H9 (cell line): Measurements from ENCODE around the gene MYO7B. TPM values are rescaled to one million over a fixed set of nuclear protein-coding genes. Genes with fewer than 3 reads are reported as not detected.

Experiments
- DNase-seq: peaks from one replicate; pipeline ENCODE4 v3.0.0-alpha.2; 2017
- H2AFZ ChIP-seq: one replicate; pipeline ENCODE4 v1.6.1; 2013; ENCODE audit warnings: mild to moderate bottlenecking, low read length, control low read depth, moderate library complexity
- H2AK5ac ChIP-seq: 2 replicates; pipeline ENCODE4 v1.6.1; 2013; ENCODE audit warnings: low read length, control low read depth, mixed read lengths; ENCODE audit not compliant: insufficient read length
- H2BK120ac ChIP-seq: one replicate; pipeline ENCODE4 v1.6.1; 2013; ENCODE audit warnings: low read depth, mild to moderate bottlenecking, low read length, control low read depth, inconsistent platforms; ENCODE audit not compliant: poor library complexity, severe bottlenecking
- H2BK12ac ChIP-seq: 2 replicates; pipeline ENCODE4 v1.6.1; 2013; ENCODE audit warnings: low read length, control low read depth, mixed read lengths, low read depth; ENCODE audit not compliant: insufficient read length
- H2BK15ac ChIP-seq: 2 replicates; pipeline ENCODE4 v1.6.1; 2013; ENCODE audit warnings: low read depth, low read length, control low read depth
- H2BK20ac ChIP-seq: one replicate; pipeline ENCODE4 v1.6.1; 2013; ENCODE audit warnings: low read depth, mild to moderate bottlenecking, low read length, control low read depth, inconsistent platforms; ENCODE audit not compliant: poor library complexity, severe bottlenecking
- H2BK5ac ChIP-seq: 2 replicates; pipeline ENCODE4 v1.6.1; 2013; ENCODE audit warnings: low read length, control low read depth, mixed read lengths; ENCODE audit not compliant: insufficient read length
- H3K14ac ChIP-seq: 2 replicates; pipeline ENCODE4 v1.6.1; 2013; ENCODE audit warnings: low read length, control low read depth; ENCODE audit not compliant: insufficient read depth
- H3K18ac ChIP-seq: 2 replicates; pipeline ENCODE4 v1.6.1; 2013; ENCODE audit warnings: low read depth, mild to moderate bottlenecking, mixed read lengths, low read length, control low read depth; ENCODE audit not compliant: insufficient read length
- H3K23ac ChIP-seq: 2 replicates; pipeline ENCODE4 v1.6.1; 2013; ENCODE audit warnings: low read length, control low read depth, mixed read lengths, low read depth; ENCODE audit not compliant: insufficient read length
- H3K23me2 ChIP-seq: 2 replicates; pipeline ENCODE4 v1.6.1; 2013; ENCODE audit warnings: low read depth, mild to moderate bottlenecking, mixed read lengths, low read length, control low read depth; ENCODE audit not compliant: insufficient read length, poor library complexity, severe bottlenecking
- H3K27ac ChIP-seq: 2 replicates; pipeline ENCODE4 v1.5.1; 2013; ENCODE audit warnings: low read length, control low read depth, mixed read lengths, low read depth; ENCODE audit not compliant: insufficient read length
- H3K27me3 ChIP-seq: 2 replicates; pipeline ENCODE4 v1.6.1; 2013; ENCODE audit warnings: low read length, control low read depth, inconsistent platforms; ENCODE audit not compliant: insufficient read depth
- H3K4ac ChIP-seq: 2 replicates; pipeline ENCODE4 v1.6.1; 2013; ENCODE audit warnings: low read depth, mild to moderate bottlenecking, control low read depth, inconsistent platforms, low read length, moderate library complexity
- H3K4me1 ChIP-seq: 2 replicates; pipeline ENCODE4 v1.6.1; 2013; ENCODE audit warnings: low read length, control low read depth, inconsistent platforms; ENCODE audit not compliant: insufficient read depth
- H3K4me2 ChIP-seq: 2 replicates; pipeline ENCODE4 v1.6.1; 2013; ENCODE audit warnings: low read length, control low read depth, mixed read lengths; ENCODE audit not compliant: insufficient read length, insufficient read depth
- H3K56ac ChIP-seq: 2 replicates; pipeline ENCODE4 v1.6.1; 2013; ENCODE audit warnings: low read depth, mild to moderate bottlenecking, mixed read lengths, low read length, control low read depth; ENCODE audit not compliant: insufficient read length
- H3K79me1 ChIP-seq: 2 replicates; pipeline ENCODE4 v1.6.1; 2013; ENCODE audit warnings: low read depth, mild to moderate bottlenecking, moderate library complexity, low read length, control low read depth, inconsistent platforms; ENCODE audit not compliant: insufficient read depth, poor library complexity, severe bottlenecking
- H3K79me2 ChIP-seq: 2 replicates; pipeline ENCODE4 v1.6.1; 2013; ENCODE audit warnings: low read length, control low read depth, inconsistent platforms; ENCODE audit not compliant: insufficient read depth
- H3K9ac ChIP-seq: 2 replicates; pipeline ENCODE4 v1.6.1; 2013; ENCODE audit warnings: low read length, control low read depth, mixed read lengths; ENCODE audit not compliant: insufficient read length; ENCODE audit errors: extremely low read depth
- H3K9me3 ChIP-seq: one replicate; pipeline ENCODE4 v1.6.1; 2013; ENCODE audit warnings: low read depth, low read length, inconsistent platforms; ENCODE audit not compliant: control insufficient read depth
- H3T11ph ChIP-seq: one replicate; pipeline ENCODE4 v1.6.1; 2013; ENCODE audit warnings: mild to moderate bottlenecking, low read length, control low read depth, inconsistent platforms
- H4K20me1 ChIP-seq: one replicate; pipeline ENCODE4 v1.6.1; 2013; ENCODE audit not compliant: control insufficient read depth, insufficient read length, insufficient read depth
- H4K5ac ChIP-seq: 2 replicates; pipeline ENCODE4 v1.6.1; 2013; ENCODE audit warnings: low read depth, mild to moderate bottlenecking, mixed read lengths, low read length, control low read depth; ENCODE audit not compliant: insufficient read length
- H4K8ac ChIP-seq: replicated peaks from 2 replicates; pipeline ENCODE4 v1.6.1; 2013; ENCODE audit warnings: low read length, control low read depth, mixed read lengths, low read depth; ENCODE audit not compliant: insufficient read length
- H4K91ac ChIP-seq: 2 replicates; pipeline ENCODE4 v1.6.1; 2013; ENCODE audit warnings: low read depth, mild to moderate bottlenecking, moderate library complexity, mixed read lengths, low read length, control low read depth; ENCODE audit not compliant: insufficient read length
- H3K27ac Mint-ChIP-seq, 3 experiments: 2 replicates in 2 of 3; 3 replicates in 1 of 3; pipeline ENCODE4 v1.8.0; 2020 to 2021; ENCODE audit warnings: mixed read lengths in 3 of 3, mild to moderate bottlenecking in 1 of 3, moderate library complexity in 1 of 3
- H3K27me3 Mint-ChIP-seq: 2 replicates; pipeline ENCODE4 v1.8.0; 2021; ENCODE audit warnings: low read depth, mild to moderate bottlenecking, moderate library complexity, mixed read lengths
- H3K36me3 Mint-ChIP-seq, 3 experiments: 2 replicates in 2 of 3; 3 replicates in 1 of 3; pipeline ENCODE4 v1.8.0; 2020 to 2021; ENCODE audit warnings: low read depth in 3 of 3, mixed read lengths in 3 of 3; ENCODE audit not compliant: insufficient read depth in 1 of 3
- H3K4me1 Mint-ChIP-seq, 2 experiments: 2 replicates each; pipeline ENCODE4 v1.8.0; 2020; ENCODE audit warnings: mixed read lengths in 2 of 2
- H3K4me3 Mint-ChIP-seq, 2 experiments: 2 replicates in 1 of 2; 3 replicates in 1 of 2; pipeline ENCODE4 v1.8.0; 2020 to 2021; ENCODE audit warnings: mild to moderate bottlenecking in 2 of 2, mixed read lengths in 2 of 2, moderate library complexity in 1 of 2
- H3K9me3 Mint-ChIP-seq, 2 experiments: 2 replicates in 1 of 2; 3 replicates in 1 of 2; pipeline ENCODE4 v1.8.0; 2020; ENCODE audit warnings: mild to moderate bottlenecking in 2 of 2, mixed read lengths in 2 of 2, moderate library complexity in 1 of 2
- CTCF ChIP-seq: fragments of 200-600 bp; sonication (generic); conservative IDR thresholded peaks from 3 replicates; pipeline ENCODE4 v1.8.0; 2021; ENCODE audit warnings: antibody characterized with exemption, mild to moderate bottlenecking
- WGBS: extraction: QIAGEN DNeasy Blood & Tissue Kit; methylation state at CpG from one replicate; pipeline ENCODE4 v1.1.7; 2013; ENCODE audit warnings: missing lambda C conversion rate, low lambda C conversion rate, mixed read lengths; ENCODE audit not compliant: insufficient read length; ENCODE audit errors: extremely low coverage; 5-methylcytosine and 5-hydroxymethylcytosine counted together
- total RNA-seq: library from RNA; stranded (reverse); gene quantifications from 2 replicates; pipeline ENCODE4 v1.2.1, GENCODE V29; 2021

MYO7B gene
- total RNA-seq, 1 experiment from 2014 or later = not detected

GRCh38 chr2:127535918-127536317, 435 bp downstream of the MYO7B start:
- H3K4me3 Mint-ChIP-seq = no peak overlapping the region
- no peaks in the 10 kb centered on the region for H3K4me1 ChIP-seq
- no peak overlapping the region for H4K91ac ChIP-seq
- H3K27me3 Mint-ChIP-seq = peaks cover 36% of the 10 kb centered on the region
- no peak overlapping the region for H3K4me2 ChIP-seq
- H3K27ac Mint-ChIP-seq = no peak overlapping the region
- no peak overlapping the region for H2AFZ ChIP-seq
- H3K9ac ChIP-seq = no peak overlapping the region
- H3K4ac ChIP-seq = no peak overlapping the region
- no peak overlapping the region for H2BK120ac ChIP-seq
- H2BK20ac ChIP-seq = no peak overlapping the region
- no peak for TF ChIP-seq CTCF
- H4K5ac ChIP-seq = no peak overlapping the region
- H3K4me1 Mint-ChIP-seq = no peaks in the 10 kb centered on the region
- no peak overlapping the region for H2BK15ac ChIP-seq
- H3K23me2 ChIP-seq = no peaks in the 10 kb centered on the region
- no peaks in the 10 kb centered on the region for H4K20me1 ChIP-seq
- no peak overlapping the region for H2BK12ac ChIP-seq
- H3K79me2 ChIP-seq = no peaks in the 10 kb centered on the region
- H3K27ac ChIP-seq = no peak overlapping the region
- no peak overlapping the region for H2BK5ac ChIP-seq
- whole genome bisulfite sequencing = no CpG with 5 or more reads among the region's 6 CpGs
- no peak overlapping the region for H3K18ac ChIP-seq
- no peak overlapping the region for H4K8ac ChIP-seq
- H3K27me3 ChIP-seq = no peaks in the 10 kb centered on the region
- no peaks in the 10 kb centered on the region for H3K9me3 Mint-ChIP-seq
- no peaks in the 10 kb centered on the region for H3K36me3 Mint-ChIP-seq
- H3K23ac ChIP-seq = no peak overlapping the region
- no peak overlapping the region for H3K56ac ChIP-seq
- no peak overlapping the region for H3T11ph ChIP-seq
- no peak overlapping the region for H2AK5ac ChIP-seq
- DNase-seq = no peak
- H3K14ac ChIP-seq = no peak overlapping the region
- no peaks in the 10 kb centered on the region for H3K9me3 ChIP-seq
- H3K79me1 ChIP-seq = no peaks in the 10 kb centered on the region
